PC-3 (cell line): ENCODE data around the gene SHANK2.

Experiments
- CTCF ChIP-seq: fragments of 300-600 bp; sonication (generic); conservative IDR thresholded peaks from 2 replicates; pipeline ENCODE4 v1.5.1; 2017; ENCODE audit warnings: antibody characterized with exemption, low read depth, mild to moderate bottlenecking, low read length
- EZH2phosphoT487 ChIP-seq: fragments of 300-600 bp; sonication (generic); IDR thresholded peaks from 2 replicates; pipeline ENCODE4 v1.6.1; 2018; ENCODE audit warnings: mild to moderate bottlenecking, antibody characterized with exemption, low read length, borderline replicate concordance

- TF ChIP-seq CTCF (no peak), EZH2phosphoT487 (no peak)
Measured at GRCh38 chr11:71298761-71299181, 46.4 kb upstream of the SHANK2 start.
